Stomach (tissue), 9 donors: ENCODE measurements around the gene GRIPAP1. TPM values are rescaled to one million over a fixed set of nuclear protein-coding genes. Genes with fewer than 3 reads are reported as not detected.

ENCODE experiments used
- DNase-seq, 2 donors: peaks; one replicate each; pipeline versions ENCODE4 v3.0.0 to v3.0.0-alpha.2; 2013 to 2019
- H3K27ac ChIP-seq, 5 donors: fragments of 200-600 bp in 4 of 5; sonication (generic) in 4 of 5; one replicate each; pipeline ENCODE4 v1.5.1; 2013 to 2019; ENCODE audit warnings: mild to moderate bottlenecking in 1 of 5, moderate library complexity in 1 of 5
- H3K27me3 ChIP-seq, 3 donors: fragments of 200-600 bp; sonication (generic); one replicate each; pipeline ENCODE4 v1.5.1; 2017 to 2019; ENCODE audit warnings: mixed run types in 1 of 3
- H3K36me3 ChIP-seq, 4 donors: fragments of 200-600 bp; sonication (generic); 1 replicate in 3 of 4; 2 replicates in 1 of 4; pipeline ENCODE4 v1.5.1; 2016 to 2019
- H3K4me1 ChIP-seq, 4 donors: fragments of 200-600 bp; sonication (generic); one replicate each; pipeline ENCODE4 v1.5.1; 2016 to 2019
- H3K4me3 ChIP-seq, 4 donors: fragments of 200-600 bp; sonication (generic) in 3 of 4; one replicate each; pipeline ENCODE4 v1.5.1; 2016 to 2019; ENCODE audit warnings: mild to moderate bottlenecking in 1 of 4
- H3K9me3 ChIP-seq, 4 donors: fragments of 200-600 bp; sonication (generic); one replicate each; pipeline ENCODE4 v1.5.1; 2016 to 2019
- EP300 ChIP-seq: sonication (generic); formaldehyde crosslinking; IDR thresholded peaks from one replicate; pipeline ENCODE4 v1.6.1; 2017; ENCODE audit warnings: antibody characterized with exemption
- POLR2A ChIP-seq, 4 donors: fragments of 450-650 bp; IDR thresholded peaks; one replicate each; pipeline ENCODE4 v1.6.1; 2016; ENCODE audit warnings: antibody characterized with exemption in 4 of 4, control low read depth in 2 of 4, mild to moderate bottlenecking in 1 of 4, moderate library complexity in 1 of 4
- POLR2AphosphoS5 ChIP-seq, 3 donors: sonication (generic); formaldehyde crosslinking; IDR thresholded peaks; one replicate each; pipeline ENCODE4 v1.6.1; 2016; ENCODE audit warnings: antibody characterized with exemption in 3 of 3
- WGBS, 5 donors: extraction: QIAGEN DNeasy Blood & Tissue Kit in 3 of 5; methylation state at CpG; one replicate each; pipeline versions ENCODE4 v1.1.5 to v1.1.7; 2013 to 2018; 5-methylcytosine and 5-hydroxymethylcytosine counted together
- intact Hi-C: fragments of 100-400 bp; cut with DNase I; formaldehyde crosslinking; loops from one replicate; pipeline ENCODE4 v1.15.1; 2023; ENCODE audit warnings: low total_unique reads
- polyA plus RNA-seq, 3 donors: library from polyadenylated mRNA; stranded (reverse); fragments of 200-250 nt; gene quantifications; one replicate each; pipeline ENCODE4 v1.2.3, GENCODE V29; 2013
- total RNA-seq, 5 donors: library from RNA; depleted of rRNA; stranded (reverse); fragments of >200 nt; gene quantifications; one replicate each; pipeline versions ENCODE4 v1.1.0 to v1.2.3, GENCODE V29; 2014 to 2016
- TF ChIP-seq, protein P1 (sequence below), 7 experiments: fragments of 450-650 bp in 4 of 7; fragments of 200-600 bp in 3 of 7; sonication (generic) in 3 of 7; IDR thresholded peaks; one replicate each; pipeline ENCODE4 v1.5.1; 2016 to 2019; ENCODE audit warnings: antibody characterized with exemption in 7 of 7, control low read depth in 2 of 7, mild to moderate bottlenecking in 1 of 7
- donor health status: healthy with polysubstance abuse.
- donor health status: Bipolar disorder and iron deficiency.
- donor health status: healthy.

Gene GRIPAP1
- total and polyA plus RNA-seq, 8 donors, result 15.6 to 127 (median 32.9) TPM

GRCh38 chrX:48999030-48999429 lies 3.0 kb downstream of the GRIPAP1 start:
- DNase-seq, result no peak
- peaks cover 0 to 17% (median 11%) of the 10 kb centered on the region in 4 donors for H3K4me1 ChIP-seq
- H3K9me3 ChIP-seq, result peaks cover 0 to 15% (median 5%) of the 10 kb centered on the region in 4 donors
- TF ChIP-seq, protein P1, sequence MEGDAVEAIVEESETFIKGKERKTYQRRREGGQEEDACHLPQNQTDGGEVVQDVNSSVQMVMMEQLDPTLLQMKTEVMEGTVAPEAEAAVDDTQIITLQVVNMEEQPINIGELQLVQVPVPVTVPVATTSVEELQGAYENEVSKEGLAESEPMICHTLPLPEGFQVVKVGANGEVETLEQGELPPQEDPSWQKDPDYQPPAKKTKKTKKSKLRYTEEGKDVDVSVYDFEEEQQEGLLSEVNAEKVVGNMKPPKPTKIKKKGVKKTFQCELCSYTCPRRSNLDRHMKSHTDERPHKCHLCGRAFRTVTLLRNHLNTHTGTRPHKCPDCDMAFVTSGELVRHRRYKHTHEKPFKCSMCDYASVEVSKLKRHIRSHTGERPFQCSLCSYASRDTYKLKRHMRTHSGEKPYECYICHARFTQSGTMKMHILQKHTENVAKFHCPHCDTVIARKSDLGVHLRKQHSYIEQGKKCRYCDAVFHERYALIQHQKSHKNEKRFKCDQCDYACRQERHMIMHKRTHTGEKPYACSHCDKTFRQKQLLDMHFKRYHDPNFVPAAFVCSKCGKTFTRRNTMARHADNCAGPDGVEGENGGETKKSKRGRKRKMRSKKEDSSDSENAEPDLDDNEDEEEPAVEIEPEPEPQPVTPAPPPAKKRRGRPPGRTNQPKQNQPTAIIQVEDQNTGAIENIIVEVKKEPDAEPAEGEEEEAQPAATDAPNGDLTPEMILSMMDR (IDR thresholded peaks at IDR 0.05), result no peak
- TF ChIP-seq POLR2AphosphoS5 (IDR thresholded peaks at IDR 0.05) (no peak), POLR2A (IDR thresholded peaks at IDR 0.05) (no peak), EP300 (no peak)
- H3K36me3 ChIP-seq, result peaks cover 0 to 39% (median 37%) of the 10 kb centered on the region in 4 donors
- no peak overlapping the region for H3K4me3 ChIP-seq
- no peak overlapping the region for H3K27ac ChIP-seq
- WGBS, 5 donors, result 80 to 96% (median 86%) methylated on average over 5 of the region's 5 CpGs
- intact Hi-C loops, result no loop called here
- no peaks in the 10 kb centered on the region for H3K27me3 ChIP-seq

GRCh38 chrX:48998391-48998790 lies 3.7 kb downstream of the GRIPAP1 start:
- no peak overlapping the region for H3K27ac ChIP-seq
- no peak overlapping the region for H3K4me3 ChIP-seq
- H3K4me1 ChIP-seq, result peaks cover 0 to 17% (median 11%) of the 10 kb centered on the region in 4 donors
- WGBS, 5 donors, result 88 to 98% (median 95%) methylated on average over 3 to 4 of the region's 4 CpGs
- intact Hi-C loops, result no loop called here
- peaks cover under 1 to 45% (median 43%) of the 10 kb centered on the region in 4 donors for H3K36me3 ChIP-seq
- TF ChIP-seq POLR2A (IDR thresholded peaks at IDR 0.05), result no peak
- DNase-seq, result no peak
- H3K27me3 ChIP-seq, result no peaks in the 10 kb centered on the region
- H3K9me3 ChIP-seq, result peaks cover 0 to 15% (median 5%) of the 10 kb centered on the region in 4 donors

DNA sequence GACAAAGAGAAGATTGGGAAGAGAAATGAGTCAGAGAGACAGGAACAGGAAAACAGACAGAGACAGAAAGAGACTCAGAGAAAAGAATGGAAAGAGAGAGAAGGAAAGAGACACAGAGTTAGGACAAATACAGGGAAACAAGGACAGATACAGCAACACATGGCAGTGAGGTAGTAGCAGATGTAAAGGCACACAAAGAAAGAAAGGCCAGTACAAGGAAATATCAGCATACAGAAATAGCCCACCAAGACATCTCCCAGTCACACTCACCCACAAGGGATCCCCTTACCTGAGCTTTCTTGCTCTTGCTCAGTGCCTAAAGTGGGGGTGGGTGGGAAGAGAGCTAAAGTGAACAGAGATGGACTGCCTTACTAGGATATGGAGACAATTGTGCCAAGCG lies 4.2 kb downstream of the GRIPAP1 start:
- WGBS, 5 donors, result 70 to 89% (median 75%) methylated on average over 1 of the region's 1 CpG
- no peak for DNase-seq
- no peak overlapping the region for H3K27ac ChIP-seq
- no peak overlapping the region for H3K4me3 ChIP-seq
- intact Hi-C loops, result no loop called here
- H3K27me3 ChIP-seq, result no peaks in the 10 kb centered on the region
- peaks cover 0 to 15% (median 5%) of the 10 kb centered on the region in 4 donors for H3K9me3 ChIP-seq
- TF ChIP-seq POLR2AphosphoS5 (IDR thresholded peaks at IDR 0.05) (no peak), EP300 (no peak), POLR2A (IDR thresholded peaks at IDR 0.05) (no peak)
- TF ChIP-seq, protein P1 (IDR thresholded peaks at IDR 0.05), result no peak
- H3K4me1 ChIP-seq, result peaks cover 0 to 17% (median 11%) of the 10 kb centered on the region in 4 donors
- peaks cover 6 to 50% (median 48%) of the 10 kb centered on the region in 4 donors for H3K36me3 ChIP-seq

GRCh38 chrX:48997455-48997854 lies 4.6 kb downstream of the GRIPAP1 start:
- TF ChIP-seq, protein P1 (IDR thresholded peaks at IDR 0.05), result no peak
- TF ChIP-seq POLR2A (IDR thresholded peaks at IDR 0.05), result no peak
- no peak for TF ChIP-seq POLR2AphosphoS5 (IDR thresholded peaks at IDR 0.05)
- no peak for TF ChIP-seq EP300
- peaks cover 7 to 54% (median 52%) of the 10 kb centered on the region in 4 donors for H3K36me3 ChIP-seq
- no peak for DNase-seq
- peaks cover 0 to 15% (median 5%) of the 10 kb centered on the region in 4 donors for H3K9me3 ChIP-seq
- H3K27ac ChIP-seq, result no peak overlapping the region
- intact Hi-C loops, result no loop called here
- H3K4me3 ChIP-seq, result no peak overlapping the region
- peaks cover 0 to 17% (median 11%) of the 10 kb centered on the region in 4 donors for H3K4me1 ChIP-seq
- no peaks in the 10 kb centered on the region for H3K27me3 ChIP-seq
- 85 to 100% (median 93%) methylated on average over 3 of the region's 3 CpGs for WGBS, 5 donors

DNA sequence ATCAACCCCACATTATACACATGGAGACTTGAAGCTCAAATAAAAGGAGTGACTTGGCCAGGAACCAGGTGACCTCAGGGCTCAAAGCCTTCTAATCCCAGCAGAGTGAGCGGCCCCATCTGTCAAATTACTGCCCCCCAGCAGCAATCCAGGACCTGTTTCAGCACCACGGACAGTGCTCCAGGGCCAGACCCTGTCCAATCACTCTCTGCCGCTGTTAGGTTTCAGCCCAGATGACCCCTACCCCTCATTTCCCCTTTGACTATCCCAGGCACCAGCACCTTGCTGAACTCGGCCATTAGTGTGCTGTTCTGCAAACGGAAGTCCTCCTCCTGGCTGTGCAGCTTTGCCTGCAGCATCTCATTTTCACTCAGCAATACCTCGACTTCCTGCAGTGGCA lies 5.1 kb downstream of the GRIPAP1 start:
- no peak overlapping the region for H3K4me3 ChIP-seq
- H3K9me3 ChIP-seq, result peaks cover 0 to 15% (median 3%) of the 10 kb centered on the region in 4 donors
- intact Hi-C loops, result no loop called here
- TF ChIP-seq, protein P1 (IDR thresholded peaks at IDR 0.05), result no peak
- TF ChIP-seq EP300, result no peak
- WGBS, 5 donors, result 61 to 81% (median 74%) methylated on average over 5 to 6 of the region's 6 CpGs
- peaks cover 7 to 59% (median 57%) of the 10 kb centered on the region in 4 donors for H3K36me3 ChIP-seq
- no peak overlapping the region for H3K27ac ChIP-seq
- no peak for DNase-seq
- no peaks in the 10 kb centered on the region for H3K27me3 ChIP-seq
- H3K4me1 ChIP-seq, result peaks cover 0 to 17% (median 11%) of the 10 kb centered on the region in 4 donors
